PFSK-1 (cell line): Measurements from ENCODE around the gene SLC24A3.

Source experiments
- FOXP2 ChIP-seq: optimal IDR thresholded peaks from 2 replicates; pipeline ENCODE3; 2011; ENCODE audit warnings: borderline replicate concordance, control low read depth, inconsistent platforms; ENCODE audit not compliant: insufficient read depth; ENCODE audit errors: extremely low read length, extremely low read depth
- POLR2AphosphoS5 ChIP-seq: IDR thresholded peaks from 2 replicates; pipeline ENCODE4 v1.6.1; 2012; ENCODE audit warnings: low read depth, mild to moderate bottlenecking, control low read depth, low read length, moderate library complexity
- SIN3A ChIP-seq: IDR thresholded peaks from 2 replicates; pipeline ENCODE4 v1.6.1; 2012; ENCODE audit warnings: mild to moderate bottlenecking, low read length, moderate library complexity, borderline replicate concordance; ENCODE audit not compliant: insufficient read depth
- TF ChIP-seq, protein P1 (sequence below), 2 experiments: IDR thresholded peaks; 2 replicates each; pipeline versions ENCODE4 v1.6.1 to v1.8.0; 2011 to 2012; ENCODE audit warnings: low read depth in 2 of 2, low read length in 2 of 2, control low read depth in 1 of 2, inconsistent platforms in 1 of 2, mild to moderate bottlenecking in 1 of 2, moderate library complexity in 1 of 2; ENCODE audit not compliant: insufficient read depth in 1 of 2

GRCh38 chr20:19768325-19768842, 555.9 kb downstream of the SLC24A3 start:
- TF ChIP-seq SIN3A: no peak
- TF ChIP-seq POLR2AphosphoS5: no peak
- TF ChIP-seq, protein P1, sequence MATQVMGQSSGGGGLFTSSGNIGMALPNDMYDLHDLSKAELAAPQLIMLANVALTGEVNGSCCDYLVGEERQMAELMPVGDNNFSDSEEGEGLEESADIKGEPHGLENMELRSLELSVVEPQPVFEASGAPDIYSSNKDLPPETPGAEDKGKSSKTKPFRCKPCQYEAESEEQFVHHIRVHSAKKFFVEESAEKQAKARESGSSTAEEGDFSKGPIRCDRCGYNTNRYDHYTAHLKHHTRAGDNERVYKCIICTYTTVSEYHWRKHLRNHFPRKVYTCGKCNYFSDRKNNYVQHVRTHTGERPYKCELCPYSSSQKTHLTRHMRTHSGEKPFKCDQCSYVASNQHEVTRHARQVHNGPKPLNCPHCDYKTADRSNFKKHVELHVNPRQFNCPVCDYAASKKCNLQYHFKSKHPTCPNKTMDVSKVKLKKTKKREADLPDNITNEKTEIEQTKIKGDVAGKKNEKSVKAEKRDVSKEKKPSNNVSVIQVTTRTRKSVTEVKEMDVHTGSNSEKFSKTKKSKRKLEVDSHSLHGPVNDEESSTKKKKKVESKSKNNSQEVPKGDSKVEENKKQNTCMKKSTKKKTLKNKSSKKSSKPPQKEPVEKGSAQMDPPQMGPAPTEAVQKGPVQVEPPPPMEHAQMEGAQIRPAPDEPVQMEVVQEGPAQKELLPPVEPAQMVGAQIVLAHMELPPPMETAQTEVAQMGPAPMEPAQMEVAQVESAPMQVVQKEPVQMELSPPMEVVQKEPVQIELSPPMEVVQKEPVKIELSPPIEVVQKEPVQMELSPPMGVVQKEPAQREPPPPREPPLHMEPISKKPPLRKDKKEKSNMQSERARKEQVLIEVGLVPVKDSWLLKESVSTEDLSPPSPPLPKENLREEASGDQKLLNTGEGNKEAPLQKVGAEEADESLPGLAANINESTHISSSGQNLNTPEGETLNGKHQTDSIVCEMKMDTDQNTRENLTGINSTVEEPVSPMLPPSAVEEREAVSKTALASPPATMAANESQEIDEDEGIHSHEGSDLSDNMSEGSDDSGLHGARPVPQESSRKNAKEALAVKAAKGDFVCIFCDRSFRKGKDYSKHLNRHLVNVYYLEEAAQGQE (IDR thresholded peaks at IDR 0.05; ENCODE audit: insufficient read depth in 1 of 2, low read depth in 2 of 2, low read length in 2 of 2): no peak
- TF ChIP-seq FOXP2: no peak
